22Rv1 (cell line): ENCODE measurements around the gene GADL1.

Experiments
- CTCF ChIP-seq: fragments of 450-650 bp; IDR thresholded peaks from 2 replicates; pipeline ENCODE4 v1.5.1; 2017; ENCODE audit warnings: mild to moderate bottlenecking
- ZFX ChIP-seq: fragments of 450-650 bp; IDR thresholded peaks from 2 replicates; pipeline ENCODE4 v1.6.1; 2017; ENCODE audit warnings: antibody characterized with exemption, borderline replicate concordance

- TF ChIP-seq CTCF (no peak), ZFX (no peak)
These were observed 24.3 kb upstream of the GADL1 start for GRCh38 chr3:30918761-30919160.
